Mesendoderm (in vitro differentiated cells): ENCODE measurements around the gene TBATA.
A peak's percentile ranks its signal among the peaks of the same experiment; 100 is the strongest.

Experiments used
- DNase-seq: peaks from one replicate; pipeline ENCODE4 v3.0.0; 2013
- H2AK5ac ChIP-seq: 2 replicates; pipeline ENCODE4 v1.6.1; 2013; ENCODE audit warnings: low read length, inconsistent platforms
- H2BK120ac ChIP-seq: 2 replicates; pipeline ENCODE4 v1.6.1; 2013; ENCODE audit warnings: low read depth, mild to moderate bottlenecking, low read length, moderate library complexity, mixed read lengths
- H2BK15ac ChIP-seq: replicated peaks from 2 replicates; pipeline ENCODE4 v1.6.1; 2013; ENCODE audit warnings: low read depth, mild to moderate bottlenecking, moderate library complexity
- H2BK5ac ChIP-seq: 2 replicates; pipeline ENCODE4 v1.6.1; 2013; ENCODE audit warnings: low read length, inconsistent platforms
- H3K18ac ChIP-seq: 2 replicates; pipeline ENCODE4 v1.6.1; 2013; ENCODE audit warnings: mild to moderate bottlenecking, low read length, mixed read lengths
- H3K23ac ChIP-seq: one replicate; pipeline ENCODE4 v1.6.1; 2013; ENCODE audit warnings: low read length
- H3K27ac ChIP-seq: 2 replicates; pipeline ENCODE4 v1.5.1; 2013; ENCODE audit warnings: low read depth, mild to moderate bottlenecking, inconsistent platforms, low read length, moderate library complexity
- H3K27me3 ChIP-seq: 2 replicates; pipeline ENCODE4 v1.6.1; 2013; ENCODE audit warnings: low read length, control low read depth, mild to moderate bottlenecking, inconsistent platforms; ENCODE audit not compliant: insufficient read depth, poor library complexity
- H3K36me3 ChIP-seq: 2 replicates; pipeline ENCODE4 v1.6.1; 2013; ENCODE audit warnings: low read length, inconsistent platforms; ENCODE audit not compliant: control insufficient read depth, insufficient read depth
- H3K4ac ChIP-seq: one replicate; pipeline ENCODE4 v1.6.1; 2013; ENCODE audit warnings: low read depth, mild to moderate bottlenecking, low read length, moderate library complexity
- H3K4me1 ChIP-seq: 2 replicates; pipeline ENCODE4 v1.6.1; 2013; ENCODE audit warnings: low read depth, low read length, inconsistent platforms; ENCODE audit not compliant: control insufficient read depth
- H3K4me2 ChIP-seq: 2 replicates; pipeline ENCODE4 v1.6.1; 2013; ENCODE audit warnings: low read length
- H3K4me3 ChIP-seq: 2 replicates; pipeline ENCODE4 v1.5.1; 2013; ENCODE audit warnings: mild to moderate bottlenecking, low read length
- H3K56ac ChIP-seq: one replicate; pipeline ENCODE4 v1.6.1; 2013; ENCODE audit warnings: low read length
- H3K79me1 ChIP-seq: 2 replicates; pipeline ENCODE4 v1.6.1; 2013; ENCODE audit warnings: low read length, inconsistent platforms
- H3K79me2 ChIP-seq: 2 replicates; pipeline ENCODE4 v1.6.1; 2013; ENCODE audit warnings: mild to moderate bottlenecking, low read length; ENCODE audit not compliant: control insufficient read depth, insufficient read depth
- H3K9ac ChIP-seq: 2 replicates; pipeline ENCODE4 v1.6.1; 2013; ENCODE audit warnings: low read length, inconsistent platforms
- H4K5ac ChIP-seq: one replicate; pipeline ENCODE4 v1.6.1; 2013; ENCODE audit warnings: low read length
- H4K8ac ChIP-seq: one replicate; pipeline ENCODE4 v1.6.1; 2013; ENCODE audit warnings: low read depth, mild to moderate bottlenecking, control low read depth, low read length, moderate library complexity
- WGBS: extraction: QIAGEN DNeasy Blood & Tissue Kit; methylation state at CpG from one replicate; pipeline ENCODE4 v1.1.7; 2013; ENCODE audit warnings: low lambda C conversion rate, missing lambda C conversion rate; ENCODE audit not compliant: insufficient coverage; ENCODE audit errors: extremely low coverage; 5-methylcytosine and 5-hydroxymethylcytosine counted together

TBATA gene

GRCh38 chr10:70765794-70766594 lies 19.2 kb downstream of the TBATA start:
- Histone ChIP-seq H3K4ac (no peak overlapping the region), H2BK15ac (no peak overlapping the region), H3K79me1 (no peaks in the 10 kb centered on the region), H3K4me2 (no peak overlapping the region), H3K4me3 (no peak overlapping the region), H3K23ac (no peak overlapping the region), H3K4me1 (peaks cover 3% of the 10 kb centered on the region), H2AK5ac (no peak overlapping the region), H2BK120ac (no peak overlapping the region), H3K18ac (no peak overlapping the region), H3K9ac (no peak overlapping the region), H3K36me3 (no peaks in the 10 kb centered on the region), H2BK5ac (no peak overlapping the region), H3K27me3 (no peaks in the 10 kb centered on the region), H4K8ac (no peak overlapping the region), H3K56ac (no peak overlapping the region), H3K79me2 (no peaks in the 10 kb centered on the region), H4K5ac (no peak overlapping the region), H3K27ac (no peak overlapping the region)
- no CpG with 5 or more reads among the region's 8 CpGs for WGBS
- DNase-seq = no peak

GRCh38 chr10:70763567-70763966 lies 21.6 kb downstream of the TBATA start:
- Histone ChIP-seq H3K36me3 (no peaks in the 10 kb centered on the region), H2AK5ac (no peak overlapping the region), H4K5ac (no peak overlapping the region), H3K27me3 (no peaks in the 10 kb centered on the region), H3K4me3 (no peak overlapping the region), H3K27ac (no peak overlapping the region), H3K4ac (no peak overlapping the region), H2BK5ac (no peak overlapping the region), H4K8ac (no peak overlapping the region), H3K9ac (no peak overlapping the region), H3K56ac (no peak overlapping the region), H3K4me2 (no peak overlapping the region), H3K18ac (no peak overlapping the region), H2BK120ac (no peak overlapping the region), H3K79me2 (no peaks in the 10 kb centered on the region), H3K23ac (no peak overlapping the region), H3K4me1 (peaks cover 5% of the 10 kb centered on the region), H3K79me1 (no peaks in the 10 kb centered on the region), H2BK15ac (no peak overlapping the region)
- no CpG with 5 or more reads among the region's 3 CpGs for WGBS
- no peak for DNase-seq

GRCh38 chr10:70762441-70763175 lies 22.6 kb downstream of the TBATA start:
- no peak overlapping the region for H3K4me3 ChIP-seq
- no peak overlapping the region for H3K4ac ChIP-seq
- H3K18ac ChIP-seq = no peak overlapping the region
- H3K79me2 ChIP-seq = no peaks in the 10 kb centered on the region
- H3K9ac ChIP-seq = no peak overlapping the region
- no peak overlapping the region for H2BK5ac ChIP-seq
- no peak overlapping the region for H4K8ac ChIP-seq
- no peak overlapping the region for H3K4me2 ChIP-seq
- no peak overlapping the region for H2BK15ac ChIP-seq
- no peaks in the 10 kb centered on the region for H3K36me3 ChIP-seq
- WGBS = no CpG with 5 or more reads among the region's 7 CpGs
- H3K56ac ChIP-seq = no peak overlapping the region
- H3K23ac ChIP-seq = no peak overlapping the region
- no peak overlapping the region for H4K5ac ChIP-seq
- peaks cover 5% of the 10 kb centered on the region for H3K4me1 ChIP-seq
- no peaks in the 10 kb centered on the region for H3K79me1 ChIP-seq
- no peak for DNase-seq
- H2AK5ac ChIP-seq = no peak overlapping the region
- no peak overlapping the region for H2BK120ac ChIP-seq
- H3K27ac ChIP-seq = no peak overlapping the region
- H3K27me3 ChIP-seq = no peaks in the 10 kb centered on the region

- no peak for DNase-seq
- WGBS = no CpG with 5 or more reads among the region's 10 CpGs
Observed at GRCh38 chr10:70761727-70762350, 23.3 kb downstream of the TBATA start.

GRCh38 chr10:70761031-70761601 lies 24.1 kb downstream of the TBATA start:
- no peak overlapping the region for H3K4me2 ChIP-seq
- H3K4me1 ChIP-seq = peaks cover 5% of the 10 kb centered on the region
- H2BK5ac ChIP-seq = no peak overlapping the region
- H3K18ac ChIP-seq = no peak overlapping the region
- H3K23ac ChIP-seq = no peak overlapping the region
- no peak overlapping the region for H3K27ac ChIP-seq
- H3K4ac ChIP-seq = no peak overlapping the region
- no peak overlapping the region for H2BK120ac ChIP-seq
- H4K5ac ChIP-seq = no peak overlapping the region
- DNase-seq = peak; percentile 84
- no peaks in the 10 kb centered on the region for H3K79me1 ChIP-seq
- no peak overlapping the region for H3K4me3 ChIP-seq
- no peak overlapping the region for H2AK5ac ChIP-seq
- peak overlapping the region; percentile 48 for H3K9ac ChIP-seq
- no peak overlapping the region for H2BK15ac ChIP-seq
- no peaks in the 10 kb centered on the region for H3K79me2 ChIP-seq
- no peak overlapping the region for H4K8ac ChIP-seq
- no peaks in the 10 kb centered on the region for H3K27me3 ChIP-seq
- no peaks in the 10 kb centered on the region for H3K36me3 ChIP-seq
- peak overlapping the region; percentile 47 for H3K56ac ChIP-seq
- WGBS = no CpG with 5 or more reads among the region's 7 CpGs

More at GRCh38 chr10:70761727-70762350, 23.3 kb downstream of the TBATA start:
- no peak overlapping the region for H2BK5ac ChIP-seq
- no peak overlapping the region for H3K4ac ChIP-seq
- H3K18ac ChIP-seq = no peak overlapping the region
- H2BK120ac ChIP-seq = no peak overlapping the region
- H4K5ac ChIP-seq = no peak overlapping the region
- H3K4me2 ChIP-seq = no peak overlapping the region
- H3K79me1 ChIP-seq = no peaks in the 10 kb centered on the region
- H3K27ac ChIP-seq = no peak overlapping the region
- no peaks in the 10 kb centered on the region for H3K79me2 ChIP-seq
- peaks cover 5% of the 10 kb centered on the region for H3K4me1 ChIP-seq
- H3K9ac ChIP-seq = peak overlapping the region; percentile 39
- no peak overlapping the region for H2AK5ac ChIP-seq
- H2BK15ac ChIP-seq = no peak overlapping the region
- H4K8ac ChIP-seq = no peak overlapping the region
- peak overlapping the region; percentile 59 for H3K23ac ChIP-seq
- H3K36me3 ChIP-seq = no peaks in the 10 kb centered on the region
- no peaks in the 10 kb centered on the region for H3K27me3 ChIP-seq
- peak overlapping the region; percentile 47 for H3K56ac ChIP-seq
- H3K4me3 ChIP-seq = no peak overlapping the region
